GM19023 (cell line): Measurements from ENCODE around the gene LRRC75A.

Experiments
- ATAC-seq: cut with Tn5 transposase; IDR thresholded peaks from one replicate; pipeline ENCODE4 v1.9.1; 2021; ENCODE audit warnings: mild to moderate bottlenecking, moderate library complexity; ENCODE audit not compliant: unreplicated experiment

The LRRC75A gene

DNA sequence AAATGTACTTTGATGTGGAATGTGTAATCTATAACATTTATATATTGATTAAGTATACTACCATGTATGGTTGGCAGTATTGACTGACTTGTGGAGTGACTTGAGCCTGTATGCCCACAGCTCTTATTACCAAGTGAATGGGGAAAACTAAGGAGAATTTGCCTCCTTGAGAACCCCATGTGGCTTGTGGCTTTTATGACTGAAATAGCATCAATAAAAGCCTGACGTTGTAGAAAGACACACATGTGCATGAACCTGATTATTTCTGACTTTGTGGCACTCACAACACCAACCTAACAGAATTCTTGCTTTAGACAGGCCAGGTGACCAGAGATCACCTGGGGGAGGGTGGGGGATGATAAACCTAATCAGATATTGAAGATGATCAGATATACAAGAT, 2.1 kb upstream of the LRRC75A start:
- ATAC-seq = no peak

DNA sequence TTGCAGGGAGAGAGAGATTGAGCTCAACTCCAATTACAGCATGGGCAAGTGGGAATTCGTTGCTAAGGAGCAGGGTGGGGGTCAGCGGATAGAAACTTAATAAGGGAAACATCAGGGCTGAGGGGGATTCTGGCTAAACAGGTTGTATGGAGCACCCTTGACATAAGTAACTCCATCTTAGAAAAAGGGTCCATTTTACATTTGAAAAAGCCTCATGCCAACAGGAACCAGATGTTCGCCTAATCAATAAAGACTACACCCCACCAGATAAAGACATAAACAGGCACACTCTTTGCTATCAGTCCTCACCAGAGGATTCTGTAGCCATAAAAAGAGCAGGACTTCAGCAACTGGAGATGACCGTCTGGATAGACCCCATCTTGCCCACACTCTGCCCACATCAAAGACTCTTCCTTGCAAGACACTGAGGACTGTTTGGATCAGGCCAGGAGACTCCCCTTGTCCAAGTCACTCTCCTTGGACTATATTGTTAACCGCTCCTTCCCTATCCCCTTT, 1.6 kb upstream of the LRRC75A start:
- ATAC-seq = no peak

DNA sequence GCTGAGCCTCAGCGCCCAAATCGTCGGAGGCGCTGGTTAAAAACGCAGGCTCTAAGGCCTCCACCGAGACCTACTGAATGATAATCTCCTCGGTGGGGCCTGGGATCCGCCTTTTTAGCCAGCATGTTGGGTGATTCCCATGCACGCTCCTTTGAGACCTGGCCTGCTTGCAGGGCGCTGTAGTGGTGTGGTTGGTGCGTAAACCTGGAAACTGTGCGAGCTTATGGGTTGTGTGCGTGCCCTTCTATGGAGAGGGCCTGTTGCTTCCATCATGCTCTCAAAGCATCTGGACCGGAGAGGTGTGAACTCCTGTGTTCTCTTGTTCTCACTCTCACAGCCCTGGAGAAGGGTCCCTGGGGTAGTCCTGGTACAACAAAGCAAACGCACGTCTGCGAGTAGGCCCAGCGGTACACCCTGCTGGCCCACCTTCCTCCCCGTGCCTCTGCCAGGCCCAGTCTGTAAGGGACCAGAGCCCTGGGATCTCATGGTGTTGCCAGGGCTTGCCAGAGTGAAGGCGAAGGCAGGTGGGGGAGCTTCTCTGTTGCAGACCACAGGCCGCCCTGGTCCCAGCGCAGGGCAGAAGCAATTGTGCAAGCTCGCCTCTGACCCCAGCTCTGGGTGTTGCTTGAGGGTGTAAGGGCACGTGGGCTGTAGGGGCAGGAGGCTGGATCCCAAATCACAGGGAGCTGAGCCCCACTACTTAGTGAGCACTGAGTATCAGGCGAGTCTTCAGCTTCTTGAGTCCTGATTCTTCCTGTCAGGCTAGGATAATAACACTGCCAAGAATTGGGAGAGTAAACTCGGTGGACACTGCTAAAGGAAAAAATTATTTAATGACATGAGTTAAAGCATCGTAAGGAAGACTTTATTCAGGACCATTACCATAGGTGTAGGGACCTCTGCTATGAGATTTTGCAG, 879 bp upstream of the LRRC75A start:
- no peak for ATAC-seq

DNA sequence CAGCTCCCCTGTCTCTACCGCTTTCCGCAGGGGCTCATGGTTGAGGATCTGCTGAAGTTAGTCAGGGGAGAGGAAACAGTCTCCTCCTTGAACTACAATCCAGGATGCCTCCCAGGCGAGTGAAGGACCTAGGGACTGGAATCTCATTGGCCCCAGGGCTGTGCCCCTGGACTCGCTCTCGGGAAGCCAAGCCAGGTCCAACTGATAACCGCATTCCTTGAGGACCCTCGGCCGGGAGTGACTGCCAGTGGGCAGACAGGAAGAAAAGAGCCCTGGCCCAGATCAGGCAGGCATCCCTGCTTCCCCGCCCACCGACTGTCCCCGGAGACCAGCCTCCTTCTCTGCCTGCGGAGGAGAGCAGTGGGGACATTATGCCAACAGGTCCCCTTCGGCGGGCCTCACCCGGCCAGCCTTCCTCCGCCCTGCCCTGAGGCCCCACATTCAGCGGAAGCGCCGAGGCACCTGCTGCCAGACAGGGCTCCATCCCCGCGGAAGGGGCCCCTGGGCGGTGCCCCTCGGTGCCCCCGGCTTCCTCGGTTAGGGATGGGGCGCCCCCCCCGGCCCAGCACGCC, 776 bp downstream of the LRRC75A start:
- ATAC-seq = no peak

DNA sequence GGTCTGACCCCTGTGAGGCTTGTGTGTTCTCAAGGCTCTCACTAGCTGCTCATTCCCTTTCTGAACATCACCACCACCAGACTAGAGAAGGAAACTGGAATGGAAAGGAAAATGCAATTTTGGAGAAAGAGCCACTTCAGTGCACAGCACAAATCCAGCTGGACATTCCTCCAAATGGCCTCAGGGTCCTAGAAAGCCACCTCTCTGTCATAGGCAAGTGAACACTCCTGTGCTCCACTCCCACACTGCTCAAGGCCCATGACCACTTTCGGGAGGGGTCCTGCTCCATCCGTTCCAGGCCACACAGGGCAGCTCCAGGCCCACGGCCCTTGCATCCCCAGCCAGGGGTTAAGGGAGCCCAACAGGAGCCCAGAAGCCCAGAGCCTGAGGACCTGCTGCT, 2.6 kb downstream of the LRRC75A start:
- no peak for ATAC-seq

DNA sequence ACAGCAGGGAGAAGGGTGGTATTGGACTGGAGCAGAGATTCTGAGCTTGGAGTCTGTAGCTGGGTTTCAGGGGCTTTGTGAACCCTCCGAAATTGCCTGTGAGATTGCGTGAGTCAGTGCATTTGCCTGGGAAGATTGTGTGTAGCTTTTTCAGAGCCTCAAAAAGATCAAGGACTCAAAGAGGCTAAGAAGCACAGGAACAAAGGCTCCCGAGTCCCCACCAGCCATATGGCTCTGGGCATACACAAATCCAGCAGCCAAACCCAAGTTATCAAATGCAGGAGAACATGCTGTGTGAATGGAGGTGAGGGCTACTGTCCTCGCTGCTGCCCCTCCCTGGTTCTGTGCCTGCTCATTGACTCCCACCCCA, 3.0 kb downstream of the LRRC75A start:
- no peak for ATAC-seq

DNA sequence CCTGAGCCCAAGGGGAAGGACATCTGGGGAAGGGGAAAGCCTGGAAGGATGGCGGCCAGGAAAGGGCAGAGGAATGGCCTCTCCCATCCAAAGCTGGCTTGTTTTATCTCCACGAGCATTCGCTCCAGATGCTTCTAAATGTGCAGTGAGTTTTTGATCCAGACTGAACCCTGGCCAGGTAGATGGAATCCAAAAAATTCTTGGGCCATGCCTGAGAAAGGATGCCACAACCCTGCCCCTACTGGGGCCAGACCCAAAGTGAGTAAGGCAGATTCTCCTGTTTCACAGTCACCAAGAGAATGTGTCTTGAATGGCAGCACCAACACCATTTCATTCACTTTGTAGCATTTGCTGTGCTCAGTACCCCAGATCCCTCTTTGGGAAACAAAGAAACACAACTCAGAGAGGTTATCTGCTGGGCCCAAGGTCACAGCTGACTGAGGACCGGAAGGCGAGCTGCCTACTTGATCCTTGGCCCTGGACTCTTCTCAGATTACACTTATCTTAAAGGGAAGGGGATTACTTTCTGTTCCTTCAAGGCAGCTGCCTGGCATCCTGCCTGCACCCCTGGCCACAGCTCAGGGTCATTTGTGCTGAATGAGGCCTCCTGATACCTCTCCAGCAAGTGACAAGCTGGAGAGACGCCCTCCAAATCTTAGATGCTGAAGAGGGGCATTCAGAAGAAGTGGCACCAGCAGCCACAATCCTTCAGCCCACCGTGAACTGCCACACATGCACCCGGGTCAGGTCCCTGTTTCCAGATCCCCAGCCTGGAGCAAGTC, 3.6 kb downstream of the LRRC75A start:
- no peak for ATAC-seq

DNA sequence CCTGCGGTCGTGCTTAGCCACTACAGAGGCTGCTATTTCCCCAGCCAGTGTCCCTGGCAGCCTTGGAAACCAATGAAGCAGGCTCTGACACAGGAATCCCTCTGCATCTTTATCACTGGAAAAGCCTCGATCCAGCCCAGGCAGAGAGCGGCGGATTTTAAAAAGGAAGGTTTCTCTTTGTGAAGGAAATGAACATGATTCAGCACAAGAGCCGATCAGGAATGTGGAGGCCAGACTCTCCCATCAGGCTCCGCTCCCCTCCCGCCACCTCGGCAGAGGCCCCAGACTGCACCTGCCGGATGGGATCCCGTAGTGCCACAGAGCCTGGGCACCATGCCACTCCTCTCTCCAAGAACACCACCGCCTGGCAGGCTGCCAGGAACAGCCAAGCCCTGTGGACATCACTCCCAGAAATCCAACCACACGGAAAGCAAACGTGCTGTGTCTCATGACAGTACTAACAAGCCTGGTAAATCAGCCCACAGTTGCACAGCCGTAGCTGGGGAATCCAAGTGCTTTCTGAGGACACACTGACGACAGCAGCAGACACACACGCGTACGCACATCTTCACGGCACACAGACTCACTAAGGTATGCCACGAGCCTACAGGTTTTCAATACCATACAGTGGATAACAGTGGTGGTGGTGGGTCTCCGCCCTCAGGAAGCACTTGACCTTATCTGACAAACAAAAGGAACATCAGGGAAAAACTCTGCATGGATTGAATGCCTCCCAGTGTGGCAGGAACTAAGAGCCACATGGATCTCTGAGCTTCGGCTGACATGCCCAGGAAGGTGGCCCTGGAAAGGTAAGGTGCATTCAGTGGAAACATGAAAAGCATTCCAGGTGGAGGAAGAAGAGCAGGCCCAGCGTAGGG, 5.4 kb downstream of the LRRC75A start:
- ATAC-seq = no peak

DNA sequence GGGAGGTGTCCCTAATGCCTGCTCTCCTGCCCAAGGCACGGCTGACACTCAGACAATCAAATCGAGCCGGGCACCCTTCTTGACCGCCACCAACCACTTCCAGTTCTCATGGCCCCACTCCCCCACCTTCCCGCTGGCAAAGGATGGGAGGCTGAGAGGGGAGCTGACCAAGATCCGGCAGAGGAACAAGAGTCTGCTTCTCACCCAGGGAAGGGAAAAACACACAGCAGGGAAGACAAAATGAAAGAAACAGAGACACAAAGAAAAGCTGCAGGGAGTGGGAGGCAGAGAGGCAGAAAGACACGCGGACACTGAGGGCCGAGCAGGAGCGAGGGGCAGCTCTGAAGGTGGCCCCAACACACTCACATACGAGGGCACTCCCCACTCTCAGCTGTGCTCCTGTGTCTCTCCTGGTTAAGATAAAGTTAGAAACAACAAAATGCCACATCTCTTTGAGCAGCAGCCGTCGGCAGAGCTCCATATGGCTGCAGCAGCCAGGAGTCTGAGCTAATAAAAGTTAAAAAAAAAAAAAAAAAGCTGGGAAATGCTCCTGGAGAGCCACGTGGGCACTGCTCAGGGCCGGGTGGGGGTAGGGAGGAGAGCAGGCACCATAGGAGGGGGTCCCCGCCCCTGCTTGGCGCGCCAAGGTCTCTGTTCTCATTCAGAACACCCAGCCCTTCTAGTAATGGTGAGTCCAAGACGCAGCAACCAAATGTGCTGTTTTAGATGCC, 7.4 kb downstream of the LRRC75A start:
- ATAC-seq = no peak

DNA sequence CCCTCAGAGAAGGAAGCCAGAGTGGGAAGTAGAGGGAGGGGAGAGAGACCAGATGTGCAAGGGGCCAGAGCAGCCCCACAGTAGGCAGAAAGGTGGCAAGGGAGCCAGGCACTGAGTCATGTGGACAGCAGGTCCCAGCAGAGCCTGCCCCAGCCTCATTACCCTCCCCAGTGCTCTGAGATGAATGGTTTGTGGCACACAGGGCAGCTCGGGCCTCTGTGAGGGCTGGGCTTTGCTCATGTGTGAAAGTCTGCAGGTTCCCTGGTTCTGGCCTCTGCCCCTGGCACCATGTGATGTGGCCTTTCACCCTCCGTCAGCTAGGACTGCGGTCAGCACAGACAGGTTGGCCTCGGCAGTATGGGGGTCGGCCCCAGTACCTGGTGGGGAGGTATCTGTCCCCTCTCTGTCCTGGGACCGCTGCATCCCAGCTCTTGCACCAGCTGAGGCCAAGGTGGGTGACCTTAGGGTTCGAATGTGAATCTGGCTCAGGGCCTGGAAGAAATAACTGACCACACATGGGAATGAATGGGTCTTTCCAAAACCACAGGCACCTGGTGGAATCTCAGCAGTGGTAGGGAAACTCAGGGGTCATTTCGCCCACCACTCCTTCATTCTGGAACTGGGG, 8.9 kb downstream of the LRRC75A start:
- ATAC-seq = no peak

DNA sequence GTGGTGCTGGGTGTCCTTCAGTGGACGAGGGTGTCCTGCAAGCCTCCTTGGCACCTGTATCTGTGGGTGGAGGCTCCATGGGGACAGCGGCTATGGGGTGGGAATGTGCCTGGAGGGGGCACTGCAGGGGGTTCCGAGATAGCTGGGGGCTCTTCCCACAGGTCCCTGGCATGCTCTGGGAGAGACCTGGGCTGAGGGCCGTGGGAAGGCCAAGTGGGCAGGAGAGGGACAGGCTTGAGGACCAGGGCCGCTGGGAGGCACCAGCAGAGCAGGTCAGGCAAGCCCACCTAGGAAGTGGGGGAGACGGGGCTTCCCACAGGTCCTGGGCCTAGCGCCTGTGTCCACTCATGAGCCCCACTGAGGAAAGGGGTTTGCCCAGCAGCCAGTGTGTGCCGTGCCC, 9.7 kb downstream of the LRRC75A start:
- no peak for ATAC-seq

DNA sequence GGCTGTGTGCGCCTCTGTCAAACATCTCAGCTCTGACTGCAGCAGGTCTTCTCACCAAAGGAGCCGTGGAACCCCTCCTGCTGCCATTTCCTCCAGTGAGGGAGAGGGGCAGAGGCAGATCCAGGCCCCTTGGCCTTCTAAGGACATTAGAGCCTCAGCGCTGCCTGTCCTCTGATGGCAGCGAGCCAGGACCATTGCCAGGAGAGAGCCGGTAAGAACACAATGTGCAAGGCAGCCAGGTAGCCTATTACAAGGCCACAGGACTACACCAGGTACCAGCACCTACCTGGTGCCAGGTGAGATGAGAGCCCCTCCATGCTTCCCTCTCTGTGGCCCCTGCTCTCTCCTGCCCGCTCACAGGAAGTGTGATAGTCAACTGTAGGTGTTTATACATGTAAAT, 11.0 kb downstream of the LRRC75A start:
- ATAC-seq = no peak

DNA sequence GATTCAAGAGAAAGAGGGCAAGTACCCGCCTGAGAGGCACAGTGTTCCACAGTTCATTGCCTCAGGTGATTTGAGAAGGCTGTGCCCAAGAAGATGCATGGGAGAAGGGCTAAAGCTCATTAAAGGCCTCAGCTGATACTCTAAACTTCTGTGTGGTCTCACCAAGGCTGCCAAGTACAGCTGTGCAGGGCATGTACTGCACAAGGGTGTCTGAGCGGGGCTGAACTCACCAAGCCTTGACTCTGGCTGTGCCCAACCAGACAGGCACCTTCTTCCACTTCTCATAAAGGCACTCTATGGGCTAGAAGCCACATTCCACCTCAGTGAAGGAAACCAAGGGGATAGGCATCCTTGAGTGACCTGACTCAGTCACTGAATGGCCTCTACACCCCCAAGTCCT, 12.7 kb downstream of the LRRC75A start:
- ATAC-seq = no peak

DNA sequence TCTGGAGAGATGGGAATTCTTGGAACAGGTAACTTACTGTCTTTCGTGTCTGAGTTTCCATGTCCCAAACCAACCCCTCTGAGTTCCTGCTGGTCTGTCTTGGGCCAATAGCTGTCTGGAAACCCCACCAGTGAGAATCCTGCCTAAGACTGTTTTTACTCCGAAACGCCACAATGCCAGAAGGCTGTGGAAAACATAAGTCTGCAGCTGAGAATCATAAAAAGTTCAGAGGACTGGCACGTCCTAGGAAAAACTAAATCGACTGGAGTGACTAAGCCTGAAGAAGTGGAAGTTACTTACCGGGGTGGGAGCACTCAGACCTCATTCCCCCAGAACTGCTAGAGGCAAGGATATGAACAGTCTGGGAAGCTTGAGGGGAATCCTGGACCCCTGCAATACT, 13.3 kb downstream of the LRRC75A start:
- no peak for ATAC-seq

DNA sequence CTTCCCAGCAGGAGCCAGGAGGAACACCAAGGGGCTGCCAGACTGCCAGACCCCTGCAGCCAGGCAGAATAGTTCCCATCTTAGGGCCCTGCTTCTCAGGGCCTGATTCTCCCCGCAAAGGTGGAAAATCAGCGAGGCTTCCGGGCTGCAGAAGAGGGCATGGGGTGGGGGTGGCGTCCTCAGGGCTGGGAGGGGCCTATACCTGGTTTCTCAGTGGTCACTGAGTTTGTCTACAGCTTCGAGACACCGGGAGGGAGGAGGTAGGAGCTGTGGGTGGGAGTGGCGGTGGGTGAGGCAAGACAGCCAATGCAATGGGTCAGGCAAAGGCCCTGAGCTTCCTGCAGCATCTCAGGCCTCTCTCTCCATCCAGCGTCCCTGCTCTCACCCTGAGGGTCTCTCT, 14.3 kb downstream of the LRRC75A start:
- ATAC-seq = no peak

DNA sequence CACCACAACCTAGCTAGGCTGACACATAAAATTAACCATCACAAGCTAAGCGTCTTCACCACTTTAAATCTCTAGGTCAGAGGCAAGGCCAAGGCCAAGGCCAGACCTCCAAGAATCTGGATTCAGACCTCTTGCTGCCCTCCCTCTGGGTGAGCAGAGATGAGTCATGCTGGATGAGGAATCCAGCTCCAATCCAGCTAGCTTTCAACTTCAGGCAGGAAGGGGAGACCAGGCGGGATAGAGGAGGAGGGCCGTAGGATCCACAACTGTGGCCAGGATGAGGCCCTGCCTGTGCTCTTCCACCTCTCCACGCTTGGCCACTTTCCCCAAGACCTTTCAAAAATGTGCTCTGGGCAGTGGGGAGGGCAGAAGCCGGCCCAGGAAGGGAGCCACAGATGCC, 14.7 kb downstream of the LRRC75A start:
- ATAC-seq = no peak

DNA sequence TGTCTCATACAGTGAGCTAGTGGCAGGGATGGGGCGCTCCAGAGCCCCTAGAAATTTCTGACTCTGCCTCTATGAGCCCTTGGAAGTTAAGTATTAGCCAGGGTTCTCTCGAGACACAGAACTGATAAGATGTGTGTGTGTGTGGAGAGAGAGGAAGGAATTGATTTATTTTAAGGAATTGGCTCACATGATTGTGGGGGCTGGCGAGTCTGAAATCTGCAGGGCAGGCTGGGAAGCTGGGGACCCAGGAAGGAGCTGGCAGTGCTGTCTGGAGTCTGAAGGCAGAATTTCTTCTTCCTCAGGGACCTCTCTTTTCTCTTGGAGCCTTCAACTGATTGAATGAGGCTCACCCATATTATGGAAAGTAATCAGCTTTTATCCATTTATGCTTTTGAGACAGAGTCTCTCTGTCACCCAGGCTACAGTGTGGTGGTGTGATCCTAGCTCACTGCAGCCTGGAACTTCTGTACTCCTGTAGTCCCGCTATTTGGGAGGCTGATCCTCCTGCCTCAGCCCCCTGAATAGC, 16.8 kb downstream of the LRRC75A start:
- no peak for ATAC-seq

DNA sequence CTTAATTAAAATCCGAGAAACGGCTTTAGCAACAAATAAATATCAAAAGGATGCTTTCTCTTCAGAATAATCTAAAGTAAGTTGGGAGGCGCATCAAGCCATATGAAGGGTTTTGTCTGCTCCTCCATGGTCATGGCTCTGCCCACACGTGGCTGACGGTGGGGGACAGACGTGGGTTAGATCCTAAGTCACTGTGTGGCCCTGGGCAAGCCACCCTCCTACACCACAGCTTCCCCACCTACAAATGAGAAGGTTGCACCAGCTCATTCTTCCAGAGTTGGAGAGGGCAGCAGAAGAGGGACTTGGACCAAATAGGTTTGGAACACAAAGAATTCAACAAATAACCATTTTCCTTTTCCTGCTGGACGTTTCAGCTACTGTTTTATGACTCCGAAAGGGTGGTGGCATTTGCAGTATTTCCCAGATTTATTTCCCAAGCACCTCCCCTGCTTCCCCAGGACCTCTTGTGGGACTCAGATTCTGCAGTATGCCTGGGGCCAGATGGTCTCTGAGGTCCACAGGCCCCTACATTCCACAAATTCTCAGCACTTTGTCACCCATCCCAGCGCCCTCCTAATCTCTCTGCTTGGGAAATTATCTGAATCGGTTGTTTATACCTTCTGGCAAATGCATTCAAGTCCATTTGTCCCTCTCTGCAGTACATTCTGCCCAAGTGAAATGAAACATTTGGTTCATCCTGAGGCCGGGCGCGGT, 17.8 kb downstream of the LRRC75A start:
- ATAC-seq = no peak
